Mononuclear cell (primary cell): ENCODE measurements around the gene MEMO1. TPM values are rescaled to one million over a fixed set of nuclear protein-coding genes. Genes with fewer than 3 reads are reported as not detected.
"Not testable (repeated sequence)": the region's sequence is repeated elsewhere in the genome, so short reads cannot be mapped to it uniquely, and the experiment has no call there.

Experiments used
- H3K27me3 ChIP-seq: 2 replicates; pipeline ENCODE4 v1.6.0; 2011; ENCODE audit warnings: low read length, control low read depth; ENCODE audit not compliant: insufficient read depth
- H3K4me1 ChIP-seq: 2 replicates; pipeline ENCODE4 v1.5.1; 2011; ENCODE audit warnings: mild to moderate bottlenecking, low read length, control low read depth; ENCODE audit not compliant: insufficient read depth
- H3K4me3 ChIP-seq: 2 replicates; pipeline ENCODE4 v1.5.1; 2011; ENCODE audit warnings: mild to moderate bottlenecking, low read length, moderate library complexity
- H3K9me3 ChIP-seq: 2 replicates; pipeline ENCODE4 v1.5.1; 2011; ENCODE audit warnings: low read depth, mild to moderate bottlenecking, control low read depth, low read length
- total RNA-seq: library from RNA; depleted of rRNA; stranded (reverse); fragments of >200 nt; gene quantifications from one replicate; pipeline ENCODE4 v1.2.3, GENCODE V29; 2012

MEMO1 gene
- total RNA-seq, 1 donor = 41.7 TPM

DNA sequence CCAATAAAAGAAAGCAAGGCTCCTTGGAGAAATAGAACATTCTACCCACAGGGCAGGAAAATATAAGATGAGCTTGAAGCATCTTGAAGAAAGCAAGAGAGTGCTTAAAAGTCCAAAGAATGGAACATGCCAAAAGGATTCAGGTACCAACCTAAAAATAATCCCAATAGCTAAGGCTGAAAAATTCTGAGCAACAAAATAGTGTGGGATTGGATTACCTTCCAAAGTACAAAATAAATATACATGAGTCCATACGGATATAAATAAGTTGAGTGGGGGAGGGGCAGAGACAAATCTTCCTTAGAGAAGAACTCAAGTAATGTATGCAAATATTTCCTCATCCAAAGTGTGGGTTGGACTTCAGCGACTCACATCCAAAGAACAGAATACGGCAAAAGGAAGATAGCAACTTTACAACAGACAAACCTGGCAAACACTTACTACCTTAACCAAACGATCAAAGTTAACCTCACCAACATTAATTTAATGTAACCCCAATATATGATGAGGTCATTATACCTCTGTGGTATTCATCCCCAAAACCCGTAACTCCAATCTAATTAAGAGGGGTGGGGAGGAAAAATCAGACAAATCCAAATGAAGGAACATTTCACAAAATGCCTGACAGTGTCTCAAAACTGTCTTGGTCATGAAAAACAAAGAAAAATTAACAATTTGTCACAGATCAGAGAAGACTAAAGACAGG is 26.9 kb downstream of the MEMO1 start:
- no peak overlapping the region for H3K4me3 ChIP-seq
- no peaks in the 10 kb centered on the region for H3K27me3 ChIP-seq
- H3K9me3 ChIP-seq = no peaks in the 10 kb centered on the region
- H3K4me1 ChIP-seq = peaks cover 15% of the 10 kb centered on the region

DNA sequence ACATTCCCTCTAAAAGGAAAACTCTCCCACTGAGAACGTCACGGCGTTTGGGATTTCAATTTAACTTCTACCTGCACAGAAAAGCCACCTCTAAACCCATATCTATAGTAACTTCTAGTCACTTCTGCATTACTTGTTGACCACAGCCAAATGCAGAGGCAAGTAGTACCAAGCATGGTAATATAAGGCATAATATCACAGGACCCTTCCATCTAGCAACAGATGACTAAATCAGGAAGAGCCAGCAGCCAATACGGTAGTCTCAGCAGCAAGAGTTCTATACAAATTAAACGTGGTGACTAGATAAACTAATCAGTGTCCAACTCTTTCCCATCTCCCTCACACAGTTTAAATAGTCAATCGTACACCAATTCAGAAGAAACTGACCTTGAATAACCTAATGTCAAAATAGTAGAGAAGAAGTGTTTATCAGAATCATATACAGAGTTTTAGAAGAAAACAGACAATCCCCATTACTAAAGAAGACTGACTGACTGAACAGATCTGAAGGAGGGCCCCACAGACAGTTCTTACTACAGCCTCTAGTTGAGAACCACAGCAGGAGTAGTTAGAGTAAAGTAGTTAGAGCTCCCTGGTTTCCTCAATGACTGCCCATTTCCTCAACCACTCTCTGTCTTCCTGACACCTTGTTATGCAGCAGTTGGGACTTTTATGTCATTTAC is 30.0 kb downstream of the MEMO1 start:
- no peak overlapping the region for H3K4me3 ChIP-seq
- H3K27me3 ChIP-seq = no peaks in the 10 kb centered on the region
- no peaks in the 10 kb centered on the region for H3K9me3 ChIP-seq
- H3K4me1 ChIP-seq = peaks cover 12% of the 10 kb centered on the region

DNA sequence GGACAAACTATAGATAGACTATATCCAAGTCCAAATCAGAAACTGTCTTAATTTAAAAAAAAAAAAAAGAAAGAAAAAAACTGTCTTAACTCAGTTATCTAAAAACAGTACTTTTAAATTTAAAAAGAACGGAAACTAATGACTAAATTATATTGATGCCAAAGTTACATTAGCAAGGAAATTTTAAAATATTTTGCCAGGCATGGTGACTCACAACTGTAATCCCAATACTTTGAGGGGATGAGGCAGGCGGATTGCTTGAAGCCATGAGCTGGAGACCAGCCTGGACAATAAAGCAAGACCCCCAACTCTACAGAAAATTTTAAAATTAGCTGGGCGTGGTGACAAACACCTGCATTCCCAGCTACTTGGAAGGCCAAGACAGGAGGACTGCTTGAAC is 30.9 kb downstream of the MEMO1 start:
- Histone ChIP-seq H3K27me3 (no peaks in the 10 kb centered on the region), H3K4me3 (no peak overlapping the region), H3K4me1 (peaks cover 12% of the 10 kb centered on the region), H3K9me3 (no peaks in the 10 kb centered on the region)

DNA sequence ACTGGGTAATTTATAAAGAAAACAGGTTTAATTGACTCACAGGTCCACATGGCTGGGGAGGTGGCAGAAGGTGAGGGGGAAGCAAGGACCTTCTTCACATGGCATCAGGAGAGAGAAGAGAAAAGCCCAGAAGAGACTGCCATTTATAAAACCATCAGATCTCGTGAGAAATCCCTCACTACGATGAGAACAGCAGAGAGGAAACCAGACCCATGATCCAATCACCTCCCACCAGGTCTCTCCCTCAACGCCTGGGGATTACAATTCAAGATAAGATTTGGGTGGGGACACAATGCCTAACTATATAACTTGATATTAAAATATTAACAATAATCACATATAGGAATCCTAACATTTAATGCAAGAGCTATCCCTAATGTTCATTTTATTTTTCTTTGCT is 31.8 kb downstream of the MEMO1 start:
- Histone ChIP-seq H3K27me3 (no peaks in the 10 kb centered on the region), H3K4me3 (no peak overlapping the region), H3K4me1 (peaks cover 12% of the 10 kb centered on the region), H3K9me3 (no peaks in the 10 kb centered on the region)

DNA sequence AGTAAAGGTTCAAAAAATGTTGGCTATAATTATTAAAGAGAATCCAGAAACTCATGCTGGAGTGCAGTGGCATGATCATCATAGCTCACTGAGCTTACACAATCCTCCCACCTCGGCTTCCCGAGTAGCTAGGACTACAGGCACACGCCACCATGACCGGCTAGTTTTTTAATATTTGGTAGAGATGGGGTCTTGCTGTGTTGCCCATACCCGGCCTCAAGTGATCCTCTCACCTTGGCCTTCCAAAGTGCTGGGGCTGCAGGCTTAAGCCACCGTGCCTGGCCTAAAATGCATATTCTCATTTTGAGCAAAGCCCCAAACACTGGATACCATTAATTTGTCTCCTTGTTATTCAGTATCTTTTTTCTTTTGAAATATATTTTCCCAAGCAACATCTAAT is 32.4 kb downstream of the MEMO1 start:
- H3K27me3 ChIP-seq = no peaks in the 10 kb centered on the region
- no peak overlapping the region for H3K4me3 ChIP-seq
- H3K4me1 ChIP-seq = peaks cover 12% of the 10 kb centered on the region
- H3K9me3 ChIP-seq = no peaks in the 10 kb centered on the region

DNA sequence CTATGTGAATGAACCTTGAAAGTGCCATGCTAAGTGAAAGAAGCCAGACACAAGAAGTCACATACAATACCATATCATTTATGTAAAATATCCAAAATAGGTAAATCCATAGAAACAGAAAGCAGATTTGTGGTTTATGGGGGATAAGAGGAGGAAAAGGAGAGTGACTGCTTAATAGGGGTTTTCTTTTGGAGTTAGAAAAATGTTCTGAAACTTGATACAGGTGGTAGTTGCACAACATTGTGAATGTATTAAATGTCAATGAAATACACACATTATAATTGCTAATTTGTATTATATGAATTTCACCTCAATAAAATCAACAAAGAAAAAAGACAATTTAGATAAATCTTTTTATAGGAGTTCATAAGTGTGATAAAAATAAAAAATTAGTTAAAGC is 37.1 kb downstream of the MEMO1 start:
- Histone ChIP-seq H3K27me3 (no peaks in the 10 kb centered on the region), H3K4me3 (no peak overlapping the region), H3K4me1 (no peaks in the 10 kb centered on the region), H3K9me3 (no peaks in the 10 kb centered on the region)

DNA sequence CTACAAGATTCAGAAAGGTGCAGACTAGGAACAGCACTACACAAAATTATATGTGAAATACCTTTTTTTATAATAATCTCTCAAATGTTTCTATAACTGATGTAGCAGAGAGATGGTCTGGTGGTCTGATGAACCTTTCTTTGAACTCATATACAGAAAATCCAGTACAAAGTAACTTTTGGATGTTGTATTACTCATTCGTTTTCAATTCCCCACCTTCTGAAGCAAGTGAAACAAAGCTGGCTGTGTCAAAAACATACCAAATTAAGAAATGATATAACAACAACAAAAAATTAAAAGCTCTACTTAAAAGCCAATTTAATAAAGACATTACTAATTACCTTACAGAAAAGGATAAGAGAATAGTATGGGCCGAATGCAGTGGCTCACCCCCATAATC is 38.7 kb downstream of the MEMO1 start:
- Histone ChIP-seq H3K9me3 (no peaks in the 10 kb centered on the region), H3K27me3 (no peaks in the 10 kb centered on the region), H3K4me3 (no peak overlapping the region), H3K4me1 (no peaks in the 10 kb centered on the region)

DNA sequence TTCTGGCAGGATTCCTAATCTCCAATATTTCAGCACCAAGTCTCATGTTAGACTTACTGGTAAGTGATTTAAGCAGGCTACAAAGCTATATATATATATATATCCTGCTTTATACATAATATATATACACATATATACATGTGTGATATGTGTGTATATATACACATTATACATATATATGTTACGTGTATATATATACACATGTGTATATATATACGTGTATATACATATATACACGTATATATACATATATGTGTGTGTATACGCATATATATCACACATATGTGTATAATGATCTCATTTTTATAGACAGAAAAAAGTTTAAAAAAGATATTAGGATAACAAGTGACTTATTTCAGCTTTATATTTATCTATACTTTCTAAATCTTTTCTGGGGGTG is 41.6 kb downstream of the MEMO1 start:
- H3K4me3 ChIP-seq = no peak overlapping the region
- no peaks in the 10 kb centered on the region for H3K27me3 ChIP-seq
- H3K9me3 ChIP-seq = no peaks in the 10 kb centered on the region
- no peaks in the 10 kb centered on the region for H3K4me1 ChIP-seq

DNA sequence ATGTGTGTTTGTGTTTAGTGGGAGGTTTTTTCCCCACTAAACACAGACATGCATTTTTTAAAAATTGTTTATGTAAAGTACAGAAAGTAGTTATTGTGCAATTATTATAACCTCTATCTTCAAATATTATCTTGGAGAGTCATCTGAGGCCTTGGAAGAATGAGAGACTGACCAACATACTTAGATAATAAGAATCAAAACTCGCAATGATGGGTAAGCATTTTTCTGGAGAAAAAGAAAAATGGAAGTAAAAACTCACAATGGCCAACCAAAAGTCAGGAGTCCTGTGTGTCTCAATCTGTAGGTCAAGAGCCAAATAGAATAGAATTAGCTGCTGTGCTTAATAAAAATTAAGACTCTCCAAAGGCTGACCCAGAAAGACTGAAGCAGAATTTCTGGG is 43.0 kb downstream of the MEMO1 start:
- Histone ChIP-seq H3K4me1 (peaks cover 2% of the 10 kb centered on the region), H3K9me3 (no peaks in the 10 kb centered on the region)

DNA sequence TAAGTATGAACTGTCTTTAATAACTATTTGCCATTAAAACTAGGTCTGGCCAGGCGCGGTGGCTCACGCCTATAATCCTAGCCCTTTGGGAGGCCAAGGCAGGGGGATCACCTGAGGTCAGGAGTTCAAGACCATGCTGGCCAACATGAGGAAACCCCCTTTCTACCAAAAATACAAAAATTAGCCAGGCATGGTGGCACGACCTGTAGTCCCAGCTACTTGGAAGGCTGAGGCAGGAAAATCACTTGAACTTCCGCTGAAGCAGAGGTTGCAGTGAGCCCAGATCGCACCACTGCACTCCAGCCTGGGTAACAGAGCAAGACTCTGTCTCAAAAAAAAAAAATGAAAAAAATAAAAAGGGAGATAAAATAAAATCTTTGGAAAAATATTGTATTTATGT is 44.4 kb downstream of the MEMO1 start:
- not testable (repeated sequence) for H3K4me3 ChIP-seq, H3K27me3 ChIP-seq, H3K9me3 ChIP-seq
- H3K4me1 ChIP-seq = peaks cover 12% of the 10 kb centered on the region

More for the DNA sequence above, 43.0 kb downstream of the MEMO1 start:
- Histone ChIP-seq H3K27me3 (no peaks in the 10 kb centered on the region), H3K4me3 (no peak overlapping the region)

DNA sequence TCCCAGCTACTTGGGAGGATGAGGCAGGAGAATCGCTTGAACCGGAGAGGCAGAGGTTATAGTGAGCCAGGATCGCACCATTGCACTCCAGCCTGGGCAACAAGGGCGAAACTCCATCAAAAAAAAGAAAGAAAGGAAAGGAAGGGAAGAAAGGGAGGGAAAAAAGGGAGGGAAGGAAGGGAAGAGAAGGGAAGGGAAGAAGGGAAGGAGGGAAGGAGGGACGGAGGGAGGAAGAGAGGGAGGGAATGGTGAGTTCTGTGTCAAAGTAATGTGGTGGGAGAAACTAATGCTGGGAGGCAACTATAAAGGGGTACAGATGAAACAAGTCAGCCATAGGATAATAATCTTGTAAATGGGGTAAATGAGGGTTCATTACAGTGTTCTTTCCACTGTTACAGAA is 45.7 kb downstream of the MEMO1 start:
- no peak overlapping the region for H3K4me3 ChIP-seq
- peaks cover 22% of the 10 kb centered on the region for H3K4me1 ChIP-seq
- no peaks in the 10 kb centered on the region for H3K27me3 ChIP-seq
- no peaks in the 10 kb centered on the region for H3K9me3 ChIP-seq

DNA sequence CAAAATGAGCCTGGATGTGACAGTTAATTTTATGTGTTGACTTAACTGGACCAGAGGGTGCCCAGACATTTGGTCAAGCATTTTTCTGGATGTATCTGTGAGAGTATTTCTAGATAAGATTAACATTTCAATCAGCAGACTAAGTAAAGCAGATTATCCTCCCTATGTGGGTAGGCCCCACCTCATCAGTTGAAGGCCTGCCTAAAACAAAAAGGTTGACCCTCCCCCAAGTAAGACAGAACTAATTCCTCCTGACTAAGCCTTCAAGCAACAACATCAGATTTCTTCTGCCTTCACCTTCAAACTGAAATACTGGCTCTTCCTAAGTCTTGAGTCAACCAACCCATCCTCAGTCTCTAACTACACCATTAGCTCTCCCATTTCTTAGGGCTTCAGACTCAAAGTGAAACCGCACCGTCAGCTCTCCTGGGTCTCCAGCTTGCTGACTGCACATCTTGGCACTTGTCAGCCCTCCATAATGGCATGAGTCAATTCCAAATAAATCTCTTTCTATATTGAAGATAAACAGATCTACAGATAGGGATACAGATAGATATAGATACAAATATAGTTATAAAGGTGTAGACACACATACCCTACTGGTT is 47.9 kb downstream of the MEMO1 start:
- Histone ChIP-seq H3K4me1 (peaks cover 35% of the 10 kb centered on the region), H3K27me3 (no peaks in the 10 kb centered on the region), H3K9me3 (no peaks in the 10 kb centered on the region), H3K4me3 (no peak overlapping the region)

DNA sequence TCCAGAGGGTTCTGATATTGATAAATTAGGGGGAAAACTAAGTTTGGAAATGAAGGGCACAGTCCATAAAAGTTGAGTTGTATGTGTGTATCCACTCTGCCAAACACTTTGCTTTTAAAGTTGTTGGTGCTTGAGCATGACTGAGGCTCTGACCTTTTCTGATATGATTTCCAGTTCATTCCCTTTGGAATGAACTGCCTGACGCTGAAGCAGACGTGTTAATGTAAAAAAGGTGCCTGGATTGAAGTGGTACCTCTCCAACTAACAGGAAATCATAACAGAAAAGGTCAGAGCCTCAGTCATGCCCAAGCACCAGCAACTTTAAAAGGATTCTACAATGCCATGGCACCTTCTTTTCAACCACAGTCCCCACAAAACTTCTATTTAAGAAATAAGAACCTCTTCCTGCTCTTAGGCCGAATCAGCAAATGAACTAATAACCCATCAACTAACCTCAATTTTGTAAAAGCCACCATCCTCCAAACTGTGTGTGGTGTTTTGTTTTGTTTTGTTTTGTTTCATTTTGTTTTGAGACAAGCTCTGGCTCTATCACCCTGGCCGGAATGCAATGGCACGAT is 52.6 kb downstream of the MEMO1 start:
- no peak overlapping the region for H3K4me3 ChIP-seq
- no peaks in the 10 kb centered on the region for H3K27me3 ChIP-seq
- peaks cover 54% of the 10 kb centered on the region for H3K4me1 ChIP-seq
- no peaks in the 10 kb centered on the region for H3K9me3 ChIP-seq

DNA sequence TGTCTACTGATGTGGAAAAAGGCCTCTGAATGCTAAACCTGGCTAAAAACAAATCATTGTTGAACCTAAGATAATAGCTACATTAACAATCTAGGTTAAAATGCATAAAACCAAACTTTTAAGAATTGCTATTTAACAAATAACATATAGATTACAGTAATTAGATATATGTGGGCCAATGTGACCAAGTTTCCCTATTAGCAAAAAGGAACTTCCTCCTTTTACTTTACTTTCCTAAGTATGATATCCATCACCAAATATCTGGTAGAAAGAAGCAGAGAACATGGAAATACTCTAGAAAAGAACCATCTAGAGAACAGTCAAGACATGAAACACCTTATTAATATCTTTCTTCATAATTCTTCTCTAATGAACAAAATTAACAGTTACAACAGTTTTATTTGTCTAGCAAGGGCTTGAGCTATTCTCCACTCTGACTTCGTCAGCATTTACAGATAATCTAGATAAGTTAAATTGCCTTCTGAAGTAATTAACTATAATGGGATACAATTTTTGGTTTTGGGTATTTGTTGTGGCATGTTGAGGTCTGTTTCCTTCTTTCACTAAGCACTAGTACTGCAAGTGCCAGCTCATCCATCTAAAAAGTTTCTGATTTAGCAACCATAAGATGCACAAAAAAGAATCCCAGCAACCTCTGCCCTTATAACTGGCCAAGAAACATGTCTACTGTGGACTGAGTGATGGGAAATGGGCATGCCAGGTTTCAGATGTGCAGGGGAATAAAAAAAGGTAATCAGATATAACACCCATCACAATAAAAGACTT is 53.3 kb downstream of the MEMO1 start:
- H3K4me3 ChIP-seq = peak overlapping the region; percentile 34
- no peaks in the 10 kb centered on the region for H3K27me3 ChIP-seq
- no peaks in the 10 kb centered on the region for H3K9me3 ChIP-seq
- H3K4me1 ChIP-seq = peaks cover 51% of the 10 kb centered on the region

DNA sequence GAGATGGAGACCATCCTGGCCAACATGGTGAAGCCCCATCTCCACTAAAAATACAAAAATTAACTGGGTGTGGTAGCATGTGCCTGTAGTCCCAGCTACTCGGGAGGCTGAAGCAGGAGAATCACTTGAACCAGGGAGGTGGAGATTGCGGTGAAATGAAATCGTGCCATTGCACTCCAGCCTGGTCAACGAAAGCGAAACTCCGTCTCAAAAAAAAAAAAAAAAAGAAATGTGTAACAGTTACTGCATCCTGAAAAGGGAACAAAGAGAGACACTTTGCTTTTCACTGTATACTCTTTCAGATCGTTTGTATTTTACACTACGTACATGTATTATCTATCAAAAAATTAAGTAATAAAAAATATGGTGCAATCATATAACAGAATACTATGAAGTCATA is 53.9 kb downstream of the MEMO1 start:
- not testable (repeated sequence) for H3K27me3 ChIP-seq, H3K9me3 ChIP-seq
- peak overlapping the region; percentile 34 for H3K4me3 ChIP-seq
- peaks cover 48% of the 10 kb centered on the region for H3K4me1 ChIP-seq
